Measurements from ENCODE around the gene MORC3.
"Not testable (repeated sequence)": the region's sequence is repeated elsewhere in the genome, so short reads cannot be mapped to it uniquely, and the experiment has no call there.

Gene MORC3

DNA sequence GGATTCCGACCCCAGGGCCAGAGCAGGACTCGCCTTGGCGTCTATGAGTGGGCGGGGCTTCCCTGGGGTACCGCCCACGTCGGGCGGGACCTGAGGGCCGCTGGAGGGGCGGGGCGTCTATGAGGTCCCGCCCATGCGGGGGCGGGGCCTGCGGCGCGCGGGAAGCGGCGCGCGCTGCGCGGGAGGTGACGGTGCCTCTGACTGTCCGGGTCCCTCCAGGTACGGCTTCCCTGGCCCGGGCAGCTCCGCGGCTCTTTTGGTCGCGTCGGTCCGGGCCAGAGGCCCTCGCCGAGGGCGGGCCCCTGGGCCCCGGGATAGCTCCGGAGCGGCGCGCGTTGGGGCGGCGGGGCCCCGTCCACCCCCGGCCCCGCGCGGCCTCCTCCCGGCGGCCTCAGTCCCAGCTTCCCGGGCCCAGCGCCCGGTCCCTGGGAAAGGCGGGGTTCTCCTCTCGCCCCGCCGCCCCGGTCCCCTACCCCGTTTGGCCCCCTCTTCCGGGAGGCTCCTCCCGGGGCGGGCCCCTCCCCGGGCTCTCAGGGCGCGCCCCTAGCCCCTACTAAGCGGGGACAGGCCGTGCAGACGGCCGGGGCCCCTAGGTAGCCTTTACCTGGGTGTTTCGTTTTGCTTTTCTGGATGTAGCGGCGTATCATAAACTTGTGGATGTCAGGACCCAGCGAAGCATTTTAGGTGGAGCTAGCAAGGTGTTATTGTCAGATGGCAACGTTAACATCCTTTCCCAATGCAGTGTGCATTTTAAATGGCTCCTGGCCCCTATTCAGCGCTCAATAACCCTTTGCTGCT is 65.4 kb downstream of the MORC3 start, which contains the start of gene CHAF1B:
TSS of gene CHAF1B (plus strand) at position 160 of the 798 bp plus-strand sequence. CDS start 745 bp downstream, outside the sequence.
- DNase-seq (ENCODE audit: low read depth), result peak; percentile 77

DNA sequence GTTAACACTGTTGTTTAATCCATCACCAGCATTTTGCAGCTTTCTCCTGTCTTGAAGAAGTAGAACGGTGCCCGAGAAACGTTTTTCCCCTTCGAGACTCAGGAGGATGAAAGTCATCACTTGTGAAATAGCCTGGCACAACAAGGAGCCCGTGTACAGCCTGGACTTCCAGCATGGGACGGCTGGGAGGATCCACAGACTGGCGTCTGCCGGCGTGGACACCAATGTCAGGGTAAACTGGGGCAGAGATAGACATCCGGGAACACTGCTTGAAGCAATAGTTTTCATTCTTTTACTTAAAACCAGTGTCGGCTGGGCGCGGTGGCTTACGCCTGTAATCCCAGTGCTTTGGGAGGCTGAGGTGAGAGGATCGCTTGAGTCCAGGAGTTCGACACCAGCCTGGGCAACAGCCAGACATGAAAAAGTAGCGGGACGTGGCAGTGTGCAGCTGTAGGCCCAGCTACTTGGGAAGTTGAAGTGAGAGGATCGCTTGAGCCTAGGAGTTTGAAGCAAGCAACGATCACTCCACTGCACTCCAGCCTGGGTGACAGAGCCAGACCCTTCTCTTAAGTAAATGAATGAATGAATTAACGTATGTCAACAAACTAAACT is 66.1 kb downstream of the MORC3 start:
- DNase-seq (ENCODE audit: low read depth), result no peak

DNA sequence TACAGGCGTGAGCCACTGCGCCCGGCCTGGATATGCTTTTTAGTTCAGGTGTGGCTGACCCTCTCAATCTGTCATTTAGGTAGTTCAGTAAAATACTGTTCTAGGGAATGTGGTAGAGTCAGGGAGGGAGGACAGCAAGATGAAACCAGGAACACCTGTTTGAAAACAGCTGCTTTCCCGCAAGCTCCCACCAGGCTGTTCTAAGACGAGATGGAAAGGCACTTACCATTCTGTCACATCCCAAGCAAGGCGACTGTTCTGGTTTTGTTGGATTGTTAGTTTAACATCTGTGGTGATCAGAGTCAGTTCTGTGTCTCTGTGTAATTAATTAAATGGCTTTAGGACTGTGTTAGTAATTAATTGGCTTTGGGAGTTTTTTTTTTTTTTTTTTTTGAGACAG is 68.1 kb downstream of the MORC3 start:
- no peak for DNase-seq (ENCODE audit: low read depth)

GRCh38 chr21:36388835-36389234 is 68.8 kb downstream of the MORC3 start:
- no peak for DNase-seq (ENCODE audit: low read depth)

GRCh38 chr21:36391649-36392048 is 71.7 kb downstream of the MORC3 start:
- not testable (repeated sequence) for DNase-seq (ENCODE audit: low read depth)

- no peak for DNase-seq (ENCODE audit: low read depth)
These were observed 75.5 kb downstream of the MORC3 start for GRCh38 chr21:36395353-36396111.

DNA sequence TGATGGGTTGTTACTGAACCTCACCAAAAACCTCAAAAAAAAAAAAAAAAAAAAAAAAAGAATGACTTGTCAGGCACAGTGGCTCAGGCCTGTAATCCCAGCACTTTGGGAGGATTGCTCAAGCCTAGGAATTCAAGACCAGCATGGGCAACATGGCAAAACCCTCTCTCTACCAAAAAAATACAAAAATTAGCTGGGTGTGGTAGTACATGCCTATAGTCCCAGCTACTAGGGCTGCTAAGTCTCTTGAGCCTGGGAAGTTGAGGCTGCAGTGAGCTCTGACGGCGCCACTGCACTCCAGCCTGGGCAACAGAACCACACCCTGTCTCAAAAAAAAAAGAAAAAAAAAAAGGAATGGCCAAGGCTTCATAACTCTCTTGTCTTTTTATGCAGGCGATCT is 76.3 kb downstream of the MORC3 start:
- DNase-seq (ENCODE audit: low read depth), result no peak

GRCh38 chr21:36396971-36397370 is 77.0 kb downstream of the MORC3 start:
- DNase-seq (ENCODE audit: low read depth), result no peak

DNA sequence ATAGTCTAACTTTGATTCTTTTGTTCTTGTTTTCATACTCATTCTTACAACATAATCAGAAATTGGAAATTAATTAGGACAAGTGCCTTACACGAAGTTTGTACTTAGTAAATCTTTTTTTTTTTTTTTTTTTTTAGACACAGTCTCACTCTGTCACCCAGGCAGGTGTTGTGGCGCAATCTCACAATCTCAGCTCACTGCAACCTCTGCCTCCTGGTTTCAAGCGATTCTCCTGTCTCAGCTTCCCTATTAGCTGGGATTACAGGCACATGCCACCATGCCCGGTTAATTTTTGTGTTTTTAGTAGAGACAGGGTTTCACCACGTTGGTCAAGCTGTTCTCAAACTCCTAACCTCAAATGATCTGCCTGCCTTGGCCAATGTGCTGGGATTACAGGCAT is 77.6 kb downstream of the MORC3 start:
- DNase-seq (ENCODE audit: low read depth), result no peak

DNA sequence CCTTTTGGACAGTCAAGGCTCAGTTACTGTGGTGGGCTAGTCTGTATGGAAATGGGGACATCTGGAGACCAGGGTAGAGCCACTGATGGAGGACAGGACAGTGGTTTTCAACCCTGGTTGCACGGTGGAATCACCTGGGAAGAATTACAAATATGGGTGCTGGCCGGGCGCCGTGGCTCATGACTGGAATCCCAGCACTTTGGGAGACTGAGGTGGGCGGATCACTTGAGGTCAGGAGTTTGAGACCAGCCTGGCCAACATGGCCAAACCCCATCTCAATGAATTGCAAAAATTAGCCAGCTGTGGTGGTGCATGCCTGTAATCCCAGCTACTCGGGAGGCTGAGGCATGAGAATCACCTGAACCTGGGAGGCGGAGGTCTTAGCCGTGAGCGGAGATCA is 79.7 kb downstream of the MORC3 start:
- DNase-seq (ENCODE audit: low read depth), result not testable (repeated sequence)

DNA sequence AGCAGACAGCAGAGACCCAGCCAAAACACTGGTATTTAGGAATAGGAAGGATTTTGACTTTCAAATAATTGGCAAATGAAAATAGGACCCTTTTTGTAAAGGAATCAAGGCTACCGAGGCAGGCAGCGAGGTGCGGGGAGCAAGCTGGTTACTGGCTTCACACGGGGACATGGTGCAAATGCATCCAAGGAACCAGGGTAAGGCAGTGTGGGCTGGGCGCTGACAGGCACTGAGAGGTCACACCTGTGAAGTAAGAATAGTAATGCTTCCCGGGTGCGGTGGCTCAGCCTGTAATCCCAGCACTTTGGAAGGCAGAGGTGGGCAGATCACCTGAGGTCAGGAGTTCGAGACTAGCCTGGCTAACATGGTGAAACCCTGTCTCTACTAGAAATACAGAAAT is 80.7 kb downstream of the MORC3 start:
- DNase-seq (ENCODE audit: low read depth), result no peak

DNA sequence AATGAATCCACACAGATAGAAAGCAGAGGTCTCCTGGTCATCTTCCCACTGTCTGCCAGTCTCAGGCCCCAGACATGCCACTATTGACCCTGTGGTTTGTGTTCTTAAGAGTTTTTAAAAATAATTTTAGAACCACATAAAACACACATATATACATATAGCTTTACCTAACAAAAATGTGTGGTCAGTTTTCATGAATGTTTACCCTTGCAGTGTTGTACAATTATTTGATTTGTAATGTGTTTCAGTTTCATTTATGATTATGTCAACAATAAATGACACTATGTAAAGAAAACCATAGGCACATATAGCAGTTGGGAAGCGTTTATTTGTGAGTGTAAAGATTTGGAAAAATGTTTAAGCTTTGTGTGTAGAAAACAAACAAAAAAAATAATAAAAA is 82.3 kb downstream of the MORC3 start:
- DNase-seq (ENCODE audit: low read depth), result no peak

- no peak for DNase-seq (ENCODE audit: low read depth)
These were observed 83.7 kb downstream of the MORC3 start for GRCh38 chr21:36403713-36404112.

DNA sequence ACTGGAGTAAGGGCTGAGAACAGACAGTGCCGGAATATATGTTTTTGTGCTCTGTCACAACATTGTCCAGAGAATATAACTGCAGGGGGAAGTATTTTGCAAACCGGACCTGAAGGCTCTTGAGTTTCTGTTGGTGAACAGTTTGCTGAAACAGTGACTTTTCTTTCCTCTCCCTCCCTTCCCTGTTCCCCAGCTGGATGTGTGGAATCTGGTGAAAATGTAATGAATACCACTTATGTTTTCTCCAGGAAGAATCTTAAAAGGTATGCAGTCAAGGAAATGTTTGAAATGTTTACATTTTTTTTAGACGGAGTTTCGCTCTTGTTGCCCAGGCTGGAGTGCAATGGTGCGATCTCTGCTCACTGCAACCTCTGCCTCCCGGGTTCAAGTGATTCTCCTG is 88.6 kb downstream of the MORC3 start:
- DNase-seq (ENCODE audit: low read depth), result no peak

DNA sequence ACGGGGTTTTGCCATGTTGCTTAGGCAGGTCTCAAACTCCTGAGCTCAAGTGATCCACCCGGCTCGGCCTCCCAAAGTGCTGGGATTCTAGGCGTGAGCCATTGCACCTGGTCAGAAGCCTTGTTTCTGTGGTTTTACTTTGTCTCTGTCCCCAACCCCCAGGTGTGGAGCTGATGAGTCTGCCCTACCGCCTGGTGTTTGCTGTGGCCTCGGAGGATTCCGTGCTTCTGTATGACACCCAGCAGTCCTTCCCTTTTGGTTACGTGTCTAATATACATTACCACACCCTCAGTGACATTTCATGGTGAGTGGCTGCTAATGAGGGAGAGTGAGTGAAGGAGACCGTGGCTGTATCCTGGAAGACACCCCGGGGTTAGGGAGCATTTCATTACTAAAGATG is 91.3 kb downstream of the MORC3 start:
- DNase-seq (ENCODE audit: low read depth), result no peak

- DNase-seq (ENCODE audit: low read depth), result no peak
These were observed 92.9 kb downstream of the MORC3 start for GRCh38 chr21:36412916-36413315.

DNA sequence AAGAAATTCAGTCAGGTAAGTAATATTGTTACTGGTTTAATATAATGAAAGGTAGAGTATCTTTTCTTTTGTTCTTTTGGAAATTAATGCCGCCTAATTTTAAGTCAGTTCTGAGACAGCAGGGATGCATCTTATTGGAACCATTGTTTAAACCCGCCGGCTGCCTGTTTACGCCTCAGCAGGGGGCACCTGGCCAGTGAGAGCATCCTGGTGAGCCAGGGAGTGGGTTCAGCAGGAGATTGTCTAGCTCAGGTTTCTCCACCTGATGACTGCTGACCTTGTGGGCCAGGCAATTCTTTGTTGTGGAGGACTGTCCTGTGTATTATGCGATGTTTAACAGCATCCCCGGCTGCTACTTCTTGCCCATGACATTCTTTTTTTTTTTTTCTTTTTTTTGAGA is 95.4 kb downstream of the MORC3 start:
- no peak for DNase-seq (ENCODE audit: low read depth)

- no peak for DNase-seq (ENCODE audit: low read depth)
These were observed 99.2 kb downstream of the MORC3 start for GRCh38 chr21:36419241-36419640.

- no peak for DNase-seq (ENCODE audit: low read depth)
These were observed 100.0 kb downstream of the MORC3 start for GRCh38 chr21:36419996-36420395.

DNA sequence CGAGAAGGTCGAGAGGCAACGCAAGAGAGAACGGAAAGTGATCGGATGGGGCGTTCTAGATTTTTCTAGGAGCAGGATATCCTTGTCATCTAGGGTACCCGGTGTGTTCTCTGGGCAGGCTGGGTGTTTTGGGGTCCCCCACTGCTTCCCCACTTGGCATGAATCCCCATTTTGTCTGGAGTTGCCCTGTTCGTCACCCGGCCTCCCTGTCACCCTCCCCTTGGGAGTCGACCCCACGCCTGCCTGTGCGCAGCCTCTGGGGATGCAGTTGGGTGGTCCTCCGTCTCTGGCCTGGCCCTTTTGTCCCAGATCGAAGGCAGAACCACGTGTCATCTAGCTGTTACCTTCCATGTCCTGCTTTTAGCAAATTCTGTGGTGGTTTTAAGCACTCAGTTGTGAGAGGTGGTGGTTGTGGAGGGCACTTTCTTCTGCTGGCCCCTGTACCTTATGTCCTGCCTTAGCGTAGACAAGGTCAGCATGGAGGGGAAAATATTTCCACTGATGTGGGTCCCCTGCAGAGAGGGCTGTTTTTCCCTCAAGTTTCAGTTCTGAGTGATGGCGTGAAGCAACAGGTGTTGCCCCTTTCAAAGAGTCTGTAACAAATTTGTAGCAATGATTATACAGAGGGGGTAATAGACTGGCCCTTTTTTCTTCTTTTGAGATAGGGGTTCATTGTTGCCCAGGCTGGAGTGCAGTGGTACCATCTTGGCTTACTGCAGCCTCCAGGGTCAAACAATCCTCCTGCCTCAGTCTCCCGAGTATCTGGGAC is 100.8 kb downstream of the MORC3 start:
- DNase-seq (ENCODE audit: low read depth), result no peak

- DNase-seq (ENCODE audit: low read depth), result no peak
These were observed 102.5 kb downstream of the MORC3 start for GRCh38 chr21:36422279-36423098.
